Left lung (tissue), 10 donors: Measurements from ENCODE around the gene ZNF146. TPM values are rescaled to one million over a fixed set of nuclear protein-coding genes. Genes with fewer than 3 reads are reported as not detected.
A peak's percentile ranks its signal among the peaks of the same experiment; 100 is the strongest.
"Not testable (repeated sequence)": the region's sequence is repeated elsewhere in the genome, so short reads cannot be mapped to it uniquely, and the experiment has no call there.

Experiments used
- ATAC-seq: fragments of 200-7000 bp; cut with Tn5 transposase; one replicate; pipeline ENCODE4 v1.9.1; 2020; ENCODE audit warnings: moderate library complexity
- DNase-seq, 4 donors: peaks; one replicate each; pipeline ENCODE4 v3.0.0-alpha.2; 2013 to 2020
- H3K27ac ChIP-seq, 2 donors: fragments of 200-600 bp; sonication (generic) in 1 of 2; one replicate each; pipeline versions ENCODE4 v1.5.0 to v1.8.0; 2020 to 2021
- H3K27me3 ChIP-seq, 2 donors: fragments of 200-600 bp; sonication (generic) in 1 of 2; one replicate each; pipeline versions ENCODE4 v1.5.0 to v1.8.0; 2020 to 2021
- H3K36me3 ChIP-seq, 2 donors: fragments of 200-600 bp; sonication (generic) in 1 of 2; one replicate each; pipeline versions ENCODE4 v1.5.0 to v1.8.0; 2020 to 2021
- H3K4me1 ChIP-seq, 2 donors: fragments of 200-600 bp; one replicate each; pipeline ENCODE4 v1.8.0; 2021
- H3K4me3 ChIP-seq, 2 donors: fragments of 200-600 bp; sonication (generic) in 1 of 2; one replicate each; pipeline versions ENCODE4 v1.5.0 to v1.8.0; 2020 to 2021; ENCODE audit warnings: mild to moderate bottlenecking in 1 of 2
- H3K9me3 ChIP-seq, 2 donors: fragments of 200-600 bp; sonication (generic) in 1 of 2; one replicate each; pipeline versions ENCODE4 v1.5.0 to v1.8.0; 2020 to 2021
- CTCF ChIP-seq, 2 donors: fragments of 200-600 bp; sonication (generic) in 1 of 2; IDR thresholded peaks; one replicate each; pipeline versions ENCODE4 v1.5.0 to v1.8.0; 2021; ENCODE audit warnings: antibody characterized with exemption in 2 of 2
- intact Hi-C, 2 donors: fragments of 100-400 bp; cut with DNase I; formaldehyde crosslinking; loops; one replicate each; pipeline versions ENCODE4 v1.11.2 to v1.14.2; 2022
- polyA plus RNA-seq, 6 donors: library from polyadenylated mRNA; unstranded; fragments of 120-200 nt; gene quantifications; one replicate each; pipeline ENCODE4 v1.2.1, GENCODE V29; 2013; ENCODE audit not compliant: insufficient read length in 6 of 6
- total RNA-seq, 2 donors: library from RNA; stranded (reverse); fragmentation: NEBNext Ultra II Directional; extraction: Animal tissue kit (Norgen Biotek cat#: 25700); gene quantifications; one replicate each; pipeline ENCODE4 v1.2.1, GENCODE V29; 2021
- donor health status: DM: no; HTN: yes; CAD: no.
- donor health status: DM: no; HTN: no; CAD: no.

The ZNF146 gene
- total and polyA plus RNA-seq, 8 donors = 42.8 to 140 (median 117) TPM

- H3K4me3 ChIP-seq = peak overlapping the region; percentile 70 to 87
- no peaks in the 10 kb centered on the region for H3K27me3 ChIP-seq
- peak in 2 of 4 donors; percentile 29 to 60 for DNase-seq
- intact Hi-C loops = no loop called here
- peaks cover 0 to 26% of the 10 kb centered on the region in 2 donors for H3K36me3 ChIP-seq
- ATAC-seq = no peak
- no peak for TF ChIP-seq CTCF (IDR thresholded peaks at IDR 0.05)
- H3K27ac ChIP-seq = peak overlapping the region; percentile 88 to 97
- no peaks in the 10 kb centered on the region for H3K9me3 ChIP-seq
- peaks cover 4 to 39% of the 10 kb centered on the region in 2 donors for H3K4me1 ChIP-seq
Observed at GRCh38 chr19:36215276-36216123, 594 bp downstream of the ZNF146 start.

- Histone ChIP-seq H3K36me3 (peaks cover 0 to 81% of the 10 kb centered on the region in 2 donors), H3K9me3 (peaks cover 0 to 3% of the 10 kb centered on the region in 2 donors), H3K4me3 (no peak overlapping the region), H3K27me3 (no peaks in the 10 kb centered on the region), H3K4me1 (peaks cover 0 to 29% of the 10 kb centered on the region in 2 donors), H3K27ac (no peak overlapping the region)
- DNase-seq = no peak
- no peak for ATAC-seq
- TF ChIP-seq CTCF (IDR thresholded peaks at IDR 0.05) = no peak
- intact Hi-C loops = no loop called here
Observed at GRCh38 chr19:36221474-36221873, 6.6 kb downstream of the ZNF146 start.

GRCh38 chr19:36222503-36222902 is 7.6 kb downstream of the ZNF146 start:
- peaks cover 0 to 3% of the 10 kb centered on the region in 2 donors for H3K9me3 ChIP-seq
- TF ChIP-seq CTCF (IDR thresholded peaks at IDR 0.05) = no peak
- ATAC-seq (no peak), DNase-seq (no peak)
- H3K27ac ChIP-seq = no peak overlapping the region
- H3K36me3 ChIP-seq = peaks cover 0 to 91% of the 10 kb centered on the region in 2 donors
- H3K4me1 ChIP-seq = peaks cover 0 to 18% of the 10 kb centered on the region in 2 donors
- H3K4me3 ChIP-seq = no peak overlapping the region
- H3K27me3 ChIP-seq = no peaks in the 10 kb centered on the region
- intact Hi-C loops = no loop called here

- intact Hi-C loops = no loop called here
- no peak for ATAC-seq
- H3K4me3 ChIP-seq = no peak overlapping the region
- no peaks in the 10 kb centered on the region for H3K27me3 ChIP-seq
- H3K27ac ChIP-seq = no peak overlapping the region
- H3K4me1 ChIP-seq = peaks cover 0 to 7% of the 10 kb centered on the region in 2 donors
- DNase-seq = no peak
- peaks cover 0 to 95% of the 10 kb centered on the region in 2 donors for H3K36me3 ChIP-seq
- TF ChIP-seq CTCF (IDR thresholded peaks at IDR 0.05) = no peak
- peaks cover 0 to 20% of the 10 kb centered on the region in 2 donors for H3K9me3 ChIP-seq
Observed at GRCh38 chr19:36225219-36225892, 10.4 kb downstream of the ZNF146 start.

GRCh38 chr19:36233626-36234025 is 18.7 kb downstream of the ZNF146 start:
- not testable (repeated sequence) for DNase-seq, H3K4me1 ChIP-seq
- peaks cover 18 to 100% of the 10 kb centered on the region in 2 donors for H3K36me3 ChIP-seq

More at GRCh38 chr19:36233626-36234025, 18.7 kb downstream of the ZNF146 start:
- peaks cover 0 to 85% of the 10 kb centered on the region in 2 donors for H3K9me3 ChIP-seq
- intact Hi-C loops, ATAC-seq, H3K27me3 ChIP-seq, H3K27ac ChIP-seq, H3K4me3 ChIP-seq: not testable (repeated sequence)
